ENCODE measurements around the gene BPIFB6. TPM values are rescaled to one million over a fixed set of nuclear protein-coding genes. Genes with fewer than 3 reads are reported as not detected.

The BPIFB6 gene
- total RNA-seq, 1 experiment from 2014 or later = not detected

- DNase-seq (ENCODE audit: low spot score) = no peak
- intact Hi-C loops (cut with micrococcal nuclease; ENCODE audit: unreplicated experiment) = no loop called here
- no TSS peak for BruUV-seq (replicated peaks)
- CTCF ChIA-PET = no interaction called here
- Histone ChIP-seq H3K27me3 (replicated peaks; ENCODE audit: insufficient read depth, low read depth, low read length, poor library complexity) (peaks cover 10% of the 10 kb centered on the region), H3K4me3 (ENCODE audit: low read depth, low read length, poor library complexity, severe bottlenecking) (no peak overlapping the region), H3K9me3 (ENCODE audit: low read depth, low read length, poor library complexity, severe bottlenecking) (no peaks in the 10 kb centered on the region), H3K27ac (ENCODE audit: low read depth, low read length, poor library complexity, severe bottlenecking) (no peak overlapping the region), H3K4me1 (ENCODE audit: insufficient read depth, low read length, poor library complexity, severe bottlenecking) (no peaks in the 10 kb centered on the region), H3K36me3 (ENCODE audit: insufficient read depth, low read length, poor library complexity, severe bottlenecking) (no peaks in the 10 kb centered on the region)
- TF ChIP-seq CTCF (conservative IDR thresholded peaks at IDR 0.05; ENCODE audit: low read depth, low read length) (no peak), EZH2 (IDR thresholded peaks at IDR 0.05; ENCODE audit: borderline replicate concordance, low read depth, low read length, poor library complexity, severe bottlenecking) (no peak)
- POLR2A ChIA-PET (ENCODE audit: low non-redundant PET) = no interaction called here
These were observed 39.8 kb downstream of the BPIFB6 start for GRCh38 chr20:33071198-33071597.

GRCh38 chr20:33072362-33072761, 40.9 kb downstream of the BPIFB6 start:
- BruUV-seq (replicated peaks) = no TSS peak
- Histone ChIP-seq H3K36me3 (ENCODE audit: insufficient read depth, low read length, poor library complexity, severe bottlenecking) (no peaks in the 10 kb centered on the region), H3K27me3 (replicated peaks; ENCODE audit: insufficient read depth, low read depth, low read length, poor library complexity) (peaks cover 12% of the 10 kb centered on the region), H3K27ac (ENCODE audit: low read depth, low read length, poor library complexity, severe bottlenecking) (no peak overlapping the region), H3K4me3 (ENCODE audit: low read depth, low read length, poor library complexity, severe bottlenecking) (no peak overlapping the region), H3K4me1 (ENCODE audit: insufficient read depth, low read length, poor library complexity, severe bottlenecking) (no peaks in the 10 kb centered on the region), H3K9me3 (ENCODE audit: low read depth, low read length, poor library complexity, severe bottlenecking) (no peaks in the 10 kb centered on the region)
- DNase-seq (ENCODE audit: low spot score) = no peak
- no peak for TF ChIP-seq CTCF (conservative IDR thresholded peaks at IDR 0.05; ENCODE audit: low read depth, low read length)
- TF ChIP-seq EZH2 (IDR thresholded peaks at IDR 0.05; ENCODE audit: borderline replicate concordance, low read depth, low read length, poor library complexity, severe bottlenecking) = no peak
- POLR2A ChIA-PET (ENCODE audit: low non-redundant PET) = no interaction called here
- intact Hi-C loops (cut with micrococcal nuclease; ENCODE audit: unreplicated experiment) = no loop called here
- CTCF ChIA-PET = no interaction called here

GRCh38 chr20:33072813-33073212, 41.4 kb downstream of the BPIFB6 start:
- intact Hi-C loops (cut with micrococcal nuclease; ENCODE audit: unreplicated experiment) = no loop called here
- DNase-seq (ENCODE audit: low spot score) = no peak
- H3K4me3 ChIP-seq (ENCODE audit: low read depth, low read length, poor library complexity, severe bottlenecking) = no peak overlapping the region
- ChIA-PET CTCF (no interaction called here), POLR2A (ENCODE audit: low non-redundant PET) (no interaction called here)
- BruUV-seq (replicated peaks) = no TSS peak
- no peaks in the 10 kb centered on the region for H3K36me3 ChIP-seq (ENCODE audit: insufficient read depth, low read length, poor library complexity, severe bottlenecking)
- H3K4me1 ChIP-seq (ENCODE audit: insufficient read depth, low read length, poor library complexity, severe bottlenecking) = no peaks in the 10 kb centered on the region
- no peaks in the 10 kb centered on the region for H3K9me3 ChIP-seq (ENCODE audit: low read depth, low read length, poor library complexity, severe bottlenecking)
- peaks cover 12% of the 10 kb centered on the region for H3K27me3 ChIP-seq (replicated peaks; ENCODE audit: insufficient read depth, low read depth, low read length, poor library complexity)
- no peak overlapping the region for H3K27ac ChIP-seq (ENCODE audit: low read depth, low read length, poor library complexity, severe bottlenecking)
- TF ChIP-seq EZH2 (IDR thresholded peaks at IDR 0.05; ENCODE audit: borderline replicate concordance, low read depth, low read length, poor library complexity, severe bottlenecking) (no peak), CTCF (conservative IDR thresholded peaks at IDR 0.05; ENCODE audit: low read depth, low read length) (no peak)
